Stimulated activated CD4-positive, alpha-beta T cell treated with anti-CD3 and anti-CD28 coated beads, Interleukin-4, amount 100 ng/mL, for 1 hour (primary cell): ENCODE results near the gene BCAS3.

ENCODE experiments used
- DNase-seq: peaks from one replicate; pipeline ENCODE4 v3.0.0-alpha.2; 2020

The BCAS3 gene

DNA sequence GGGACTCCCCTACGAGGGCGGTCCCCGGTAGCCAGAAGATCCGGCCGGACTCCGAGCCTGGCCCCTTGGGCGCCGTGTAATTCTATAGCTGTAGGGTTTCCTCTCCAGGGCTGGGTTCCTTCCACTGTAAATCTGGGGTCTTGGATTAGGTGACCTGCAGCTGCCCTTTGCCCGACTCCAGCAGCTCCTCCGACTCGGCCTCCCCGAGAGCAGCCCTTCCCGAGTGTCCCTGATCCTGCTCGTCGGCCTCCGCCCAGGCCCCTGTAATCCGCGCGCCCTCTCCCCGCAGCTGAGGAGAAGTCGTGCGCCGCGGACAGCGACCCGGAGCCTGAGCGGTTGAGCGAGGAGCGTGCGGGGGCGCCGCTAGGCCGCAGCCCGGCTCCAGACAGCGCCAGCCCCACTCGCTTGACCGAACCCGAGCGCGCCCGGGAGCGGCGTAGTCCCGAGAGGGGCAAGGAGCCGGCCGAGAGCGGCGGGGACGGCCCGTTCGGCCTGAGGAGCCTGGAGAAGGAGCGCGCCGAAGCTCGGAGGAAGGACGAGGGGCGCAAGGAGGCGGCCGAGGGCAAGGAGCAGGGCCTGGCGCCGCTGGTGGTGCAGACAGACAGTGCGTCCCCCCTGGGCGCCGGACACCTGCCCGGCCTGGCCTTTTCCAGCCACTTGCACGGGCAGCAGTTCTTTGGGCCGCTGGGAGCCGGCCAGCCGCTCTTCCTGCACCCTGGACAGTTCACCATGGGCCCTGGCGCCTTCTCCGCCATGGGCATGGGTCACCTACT is 727.4 kb downstream of the BCAS3 start:
- no peak for DNase-seq

DNA sequence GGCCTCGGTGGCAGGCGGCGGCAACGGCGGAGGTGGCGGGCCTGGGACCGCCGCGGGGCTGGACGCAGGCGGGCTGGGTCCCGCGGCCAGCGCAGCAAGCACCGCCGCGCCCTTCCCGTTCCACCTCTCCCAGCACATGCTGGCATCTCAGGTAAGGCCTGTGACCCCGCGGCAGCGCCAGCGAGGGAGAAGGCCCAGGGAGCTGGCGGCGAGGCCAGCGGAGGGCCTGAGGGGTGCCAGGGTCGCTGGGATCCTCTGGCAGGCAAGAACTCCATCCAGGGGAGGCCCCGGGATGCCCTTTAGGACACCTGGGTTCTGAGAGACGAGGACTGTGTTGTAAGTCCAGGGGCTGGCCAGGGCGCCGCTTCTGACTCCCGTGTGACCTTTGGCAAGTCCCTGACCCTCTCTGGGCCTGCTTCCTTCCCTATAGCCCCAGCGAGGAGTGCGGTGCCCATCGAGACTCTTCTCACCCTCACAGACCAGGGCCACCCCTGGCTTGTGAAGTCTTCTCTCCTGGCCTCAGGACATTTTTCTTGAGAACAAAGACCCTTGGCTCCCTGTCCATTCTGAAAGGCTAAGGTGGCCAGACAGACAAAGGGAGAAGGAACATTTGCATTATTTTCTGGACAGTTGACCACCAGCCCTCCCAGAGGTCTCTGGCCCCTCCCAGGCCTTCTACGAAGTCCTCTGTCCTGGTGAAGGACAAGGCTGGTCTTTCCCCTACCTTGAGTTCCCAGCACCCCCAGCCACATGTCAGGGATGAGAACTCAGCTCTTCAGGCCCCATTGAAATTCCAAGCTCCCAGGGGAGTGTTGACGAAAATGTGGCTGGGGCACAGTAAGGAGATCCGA is 728.3 kb downstream of the BCAS3 start:
- no peak for DNase-seq

DNA sequence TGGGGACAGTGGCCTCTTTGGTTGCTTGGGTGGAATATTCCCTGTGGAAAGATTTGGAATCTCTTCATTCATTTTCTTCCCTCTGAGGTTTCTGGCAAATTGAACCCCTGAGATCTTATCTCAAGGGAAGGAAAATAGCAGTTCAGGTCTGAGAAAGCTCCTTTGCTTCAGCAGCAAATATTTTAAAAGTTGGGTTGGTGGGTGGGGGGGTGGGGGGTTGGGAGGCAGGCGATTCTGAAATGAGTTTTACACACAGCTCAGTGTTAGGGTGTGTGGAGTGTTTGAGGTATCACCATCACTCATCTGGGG is 728.8 kb downstream of the BCAS3 start:
- DNase-seq = no peak

DNA sequence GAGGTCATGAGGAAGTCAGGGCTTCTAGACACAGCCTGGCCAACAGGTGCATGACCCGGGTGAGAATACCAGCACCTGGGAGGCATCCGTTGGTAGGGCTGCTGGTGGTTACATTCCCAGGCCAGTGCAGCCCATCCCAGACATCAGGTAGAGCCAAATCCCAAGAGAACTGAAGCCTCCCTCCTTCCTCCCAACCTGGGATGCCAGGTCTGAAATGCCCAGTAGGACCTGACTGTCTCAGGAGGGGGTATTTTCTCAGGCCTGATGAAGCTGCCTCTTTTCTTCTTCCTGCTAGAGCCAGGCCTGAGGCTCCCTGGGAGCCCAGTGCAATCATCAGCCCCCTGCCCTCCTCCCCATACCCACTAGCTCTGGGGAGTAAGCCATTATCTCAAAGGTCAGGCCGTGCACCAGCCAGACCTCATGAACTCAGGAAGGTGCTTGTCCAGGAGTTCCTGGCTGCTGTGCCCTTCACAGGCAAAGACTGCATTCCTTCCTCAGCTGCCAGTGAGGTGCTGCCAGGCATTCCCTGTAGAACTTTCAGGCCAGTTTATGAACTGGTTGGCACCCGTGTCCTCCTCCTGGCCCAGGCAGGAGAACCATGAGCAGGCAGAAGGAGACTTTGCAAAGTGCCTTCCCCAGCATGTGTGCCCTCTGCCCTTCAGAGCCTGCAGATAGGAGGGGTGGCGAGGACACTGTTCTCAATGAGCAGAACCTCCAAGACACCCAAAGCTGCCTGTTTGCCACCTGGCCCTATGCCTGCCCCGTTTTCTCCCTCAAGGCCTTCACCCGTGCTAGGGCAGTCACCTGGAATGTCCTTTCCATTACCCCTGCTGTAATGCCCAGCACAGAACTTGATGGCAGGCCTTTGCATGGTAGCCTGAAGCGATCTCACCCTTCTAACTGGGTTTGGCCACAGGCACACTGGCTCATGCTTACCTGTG is 729.6 kb downstream of the BCAS3 start:
- DNase-seq = no peak

DNA sequence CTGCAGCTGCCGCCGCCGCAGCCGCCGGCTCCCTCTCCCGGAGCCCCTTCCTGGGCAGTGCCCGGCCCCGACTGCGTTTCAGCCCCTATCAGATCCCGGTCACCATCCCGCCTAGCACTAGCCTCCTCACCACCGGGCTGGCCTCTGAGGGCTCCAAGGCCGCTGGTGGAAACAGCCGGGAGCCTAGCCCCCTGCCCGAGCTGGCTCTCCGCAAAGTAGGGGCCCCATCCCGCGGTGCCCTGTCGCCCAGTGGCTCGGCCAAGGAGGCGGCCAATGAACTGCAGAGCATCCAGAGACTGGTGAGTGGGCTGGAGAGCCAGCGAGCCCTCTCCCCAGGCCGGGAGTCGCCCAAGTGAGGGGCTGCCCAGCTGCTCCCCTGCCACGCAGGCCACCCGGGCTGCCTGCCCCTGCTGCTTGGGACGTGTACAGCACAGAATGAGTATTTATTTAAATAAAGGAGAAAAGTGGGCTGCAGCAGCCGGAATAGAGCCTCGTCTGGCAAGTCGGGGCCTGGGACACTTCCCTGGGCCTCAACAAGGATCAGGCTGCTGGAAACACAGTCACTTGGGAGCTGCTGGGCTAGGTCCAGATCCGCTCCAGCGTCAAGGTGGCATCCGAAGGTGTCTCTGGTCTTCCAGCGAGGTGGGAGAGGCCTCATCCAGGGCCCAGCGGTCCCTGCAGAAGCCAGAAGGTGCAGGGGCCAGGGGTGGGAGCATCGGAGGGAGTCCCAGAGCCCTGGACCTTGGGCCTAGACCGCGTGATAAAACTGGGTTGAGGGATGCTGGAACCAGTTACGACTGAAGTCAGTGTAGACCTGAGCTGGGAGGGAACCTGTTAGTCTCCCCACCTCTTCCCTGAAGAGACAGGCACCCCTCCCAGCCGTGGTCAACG is 730.7 kb downstream of the BCAS3 start:
- no peak for DNase-seq

DNA sequence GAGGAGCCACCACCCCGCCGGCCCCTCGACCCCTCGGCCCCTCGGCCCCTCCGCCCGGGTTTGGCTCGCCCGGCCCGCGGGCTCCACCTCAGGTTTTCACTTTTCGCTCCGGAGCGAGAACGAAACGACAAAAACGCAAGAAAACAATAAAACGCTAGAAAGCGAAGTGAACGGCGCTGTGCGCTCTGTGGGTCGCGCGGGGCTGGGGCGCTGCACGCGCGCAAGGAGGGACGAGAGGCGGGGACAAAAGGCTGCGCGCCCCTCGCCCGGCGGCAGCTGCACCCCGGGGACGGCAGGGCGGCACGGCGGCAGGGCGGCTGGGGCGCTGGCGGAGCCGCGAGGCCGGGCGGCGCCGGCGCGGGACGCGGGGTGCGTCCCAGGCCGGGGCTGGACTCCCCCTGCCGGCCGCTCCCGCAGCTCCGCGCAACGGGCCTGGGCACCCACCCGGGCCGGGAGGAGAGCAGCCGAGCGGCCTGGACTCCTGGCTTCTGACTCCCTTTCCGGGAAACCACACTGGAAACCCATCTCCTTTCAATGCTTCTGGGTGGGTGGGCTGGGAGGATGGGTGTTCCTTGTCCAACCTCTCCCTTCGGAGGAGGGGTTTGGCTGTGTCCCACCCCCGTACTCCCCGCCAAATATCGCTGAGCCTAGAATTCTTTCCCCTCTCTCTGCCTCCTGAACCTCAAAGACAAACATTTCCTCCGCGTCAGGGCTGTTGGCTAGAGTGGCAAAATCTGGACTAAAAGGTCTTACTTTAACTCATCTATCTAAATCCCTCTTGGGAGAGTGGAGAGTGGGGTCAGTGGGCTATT is 731.9 kb downstream of the BCAS3 start:
- peak; percentile 40 for DNase-seq

DNA sequence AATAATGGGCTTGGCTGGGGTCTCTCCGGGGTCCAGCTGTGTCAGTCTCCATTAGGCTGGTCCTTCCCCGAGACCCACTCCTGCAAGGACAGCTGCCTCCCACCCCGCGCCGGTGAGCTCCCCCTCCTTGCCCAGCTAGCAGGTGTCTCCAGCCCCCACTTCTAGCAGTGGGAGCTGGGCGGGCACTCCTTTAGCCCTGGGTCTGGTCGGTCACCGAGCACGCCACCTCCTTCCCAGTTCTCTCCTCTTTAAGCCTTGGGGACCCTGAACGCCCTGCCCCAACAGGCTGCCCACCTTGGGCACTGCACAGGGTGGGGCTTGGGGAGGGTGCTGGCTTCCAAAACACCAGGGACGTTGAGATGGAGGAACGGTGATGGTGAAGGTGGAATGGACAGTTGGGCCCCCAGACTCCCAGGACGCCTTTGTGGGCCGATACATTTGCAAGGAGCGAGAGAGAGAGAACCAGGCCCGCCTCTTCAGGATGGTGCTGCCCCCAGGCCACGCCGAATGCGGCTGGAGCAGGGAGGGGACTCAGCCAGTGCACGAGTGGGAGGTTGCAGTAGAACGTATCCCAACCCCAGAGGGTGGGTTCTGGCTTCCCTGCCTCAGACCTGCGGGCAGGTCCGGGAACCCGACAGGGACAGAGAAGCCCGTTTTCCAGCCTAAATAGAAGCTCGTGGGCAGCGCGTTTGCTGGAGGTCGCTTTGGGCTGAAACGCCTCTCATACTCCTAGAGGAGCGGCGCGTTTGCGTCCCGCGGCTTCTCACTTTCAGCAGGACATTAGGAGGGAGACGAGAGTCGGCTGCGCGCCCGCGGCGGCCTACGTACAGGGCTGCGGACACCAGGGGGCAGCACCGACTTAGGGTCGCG is 732.7 kb downstream of the BCAS3 start:
- peak; percentile 77 for DNase-seq

DNA sequence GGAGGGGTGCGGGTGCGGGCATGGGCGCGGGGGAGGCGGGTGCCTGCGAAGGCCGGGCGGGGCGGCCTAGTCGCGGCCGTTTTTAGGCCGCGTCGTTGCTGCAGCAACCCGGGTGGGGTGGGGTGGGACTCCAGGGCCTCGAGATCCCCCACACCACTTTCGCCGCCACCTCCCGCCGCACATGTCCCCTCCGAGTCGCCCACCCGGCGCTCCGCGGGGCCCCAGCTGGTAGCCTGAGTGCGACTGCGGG is 733.3 kb downstream of the BCAS3 start:
- DNase-seq = no peak

DNA sequence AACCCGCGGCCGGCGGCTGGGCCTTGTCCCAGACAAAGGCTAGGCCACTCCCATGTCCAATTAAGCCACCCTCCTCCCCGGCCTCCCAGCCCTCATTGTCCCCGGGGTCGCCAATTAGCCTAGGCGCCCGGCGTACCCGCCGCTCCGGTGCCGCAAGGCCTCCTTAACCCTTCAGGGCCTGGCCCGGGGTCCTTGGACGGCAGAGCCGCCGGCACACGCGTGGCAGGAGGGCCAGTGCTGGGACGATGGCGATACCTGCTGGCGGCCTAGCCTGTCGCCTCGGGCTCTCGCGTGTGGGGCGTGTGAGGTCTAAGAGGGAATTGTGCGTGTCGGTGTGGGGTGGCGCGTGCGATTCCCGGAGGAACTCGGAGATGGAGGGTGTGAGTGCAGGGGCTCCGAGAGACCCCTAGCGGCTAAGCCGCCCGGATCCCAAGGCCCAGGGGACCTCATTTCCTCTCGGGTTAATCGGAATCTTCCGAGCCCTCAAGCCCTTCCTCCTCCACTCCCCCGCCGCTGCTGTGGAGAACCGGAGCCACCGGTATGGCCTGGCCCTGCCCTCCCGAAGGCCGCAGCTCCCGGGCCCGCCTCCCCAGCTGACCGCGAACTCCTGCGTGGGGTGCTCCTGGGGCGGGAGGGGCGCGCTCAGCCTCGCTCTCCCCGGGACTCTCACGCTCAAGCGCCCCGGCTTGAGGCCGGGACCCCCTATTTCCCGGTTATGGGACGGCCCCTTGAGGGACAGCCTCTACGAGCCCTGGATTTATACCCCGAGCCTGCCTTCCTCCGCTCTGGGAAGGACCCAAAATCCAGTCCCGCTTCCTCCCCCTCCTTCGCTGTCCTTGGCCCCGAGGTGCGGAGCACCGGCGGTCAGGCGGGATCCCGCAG is 733.9 kb downstream of the BCAS3 start:
- DNase-seq = no peak

DNA sequence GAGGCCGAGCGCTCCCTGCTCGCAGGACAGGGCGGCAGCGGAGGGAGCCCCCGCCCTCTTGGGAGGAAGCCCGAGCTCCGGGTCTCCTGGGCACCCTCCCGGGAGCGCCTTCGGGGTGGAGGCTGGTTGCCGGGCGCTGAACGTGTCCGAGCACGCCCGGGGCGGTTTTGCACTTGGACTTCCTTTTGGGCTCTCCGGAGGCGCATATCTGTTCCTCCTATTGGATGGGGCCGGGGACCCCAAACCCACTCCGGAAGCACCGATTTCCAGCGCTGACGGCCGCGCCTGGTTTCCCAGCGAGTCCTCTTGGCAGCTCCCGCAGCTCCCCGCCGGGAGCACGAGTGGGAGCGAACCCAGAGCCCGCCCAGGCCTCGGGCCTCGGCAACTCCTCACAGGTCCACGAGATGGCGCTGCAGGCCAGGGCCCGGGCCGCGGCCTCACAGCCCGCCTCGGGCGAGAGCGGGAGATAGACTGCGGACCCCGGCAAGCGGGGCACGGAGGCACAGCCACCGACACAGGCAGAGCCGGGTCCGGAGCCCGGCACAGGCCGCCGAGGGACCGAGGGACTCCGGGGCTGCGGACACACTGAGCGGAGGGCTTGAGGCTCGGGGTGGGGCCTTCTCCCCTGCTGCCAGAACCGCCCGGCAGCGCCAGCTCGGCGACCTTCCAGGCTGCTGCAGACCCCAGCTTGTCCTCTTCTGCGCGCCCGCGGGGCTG is 734.6 kb downstream of the BCAS3 start:
- peak; percentile 79 for DNase-seq

DNA sequence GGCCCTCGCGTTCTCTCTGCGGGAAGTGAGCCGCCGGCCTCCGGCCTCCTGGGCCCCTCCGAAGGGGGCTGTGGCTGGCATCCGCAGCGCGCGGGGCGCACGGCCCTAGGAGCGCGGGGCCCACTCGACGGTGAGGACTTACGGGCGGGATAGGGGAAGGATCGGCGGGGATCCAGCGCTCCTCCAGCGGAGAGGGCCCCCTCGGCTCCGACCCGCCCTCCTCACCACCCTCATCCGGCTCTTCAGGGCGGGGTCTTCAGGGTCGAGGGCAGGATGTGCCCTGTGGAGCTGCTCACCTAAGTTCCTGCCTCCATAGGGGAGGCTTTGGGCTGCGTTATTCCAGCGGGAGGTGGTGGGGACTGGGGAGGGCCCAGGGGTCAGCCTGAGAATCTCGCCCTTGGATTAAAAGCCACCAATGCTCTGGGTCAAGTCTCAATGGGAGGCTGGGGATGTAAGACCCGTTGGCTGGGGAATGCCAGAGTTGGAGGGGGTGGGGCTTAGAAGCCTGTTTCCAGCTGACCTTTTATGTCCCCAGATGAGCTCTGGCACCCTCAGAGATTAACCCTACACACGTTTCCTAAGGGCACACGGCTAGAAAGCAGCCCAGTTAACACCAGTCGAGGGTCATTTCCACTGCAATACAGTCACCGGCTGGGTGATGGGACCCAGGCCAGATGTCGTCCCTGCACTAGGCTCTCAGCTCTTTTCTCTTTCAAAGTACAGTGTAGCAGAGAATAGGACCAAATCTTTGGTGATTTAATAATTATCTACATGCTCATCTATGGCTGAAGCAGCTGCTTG is 735.4 kb downstream of the BCAS3 start:
- no peak for DNase-seq

DNA sequence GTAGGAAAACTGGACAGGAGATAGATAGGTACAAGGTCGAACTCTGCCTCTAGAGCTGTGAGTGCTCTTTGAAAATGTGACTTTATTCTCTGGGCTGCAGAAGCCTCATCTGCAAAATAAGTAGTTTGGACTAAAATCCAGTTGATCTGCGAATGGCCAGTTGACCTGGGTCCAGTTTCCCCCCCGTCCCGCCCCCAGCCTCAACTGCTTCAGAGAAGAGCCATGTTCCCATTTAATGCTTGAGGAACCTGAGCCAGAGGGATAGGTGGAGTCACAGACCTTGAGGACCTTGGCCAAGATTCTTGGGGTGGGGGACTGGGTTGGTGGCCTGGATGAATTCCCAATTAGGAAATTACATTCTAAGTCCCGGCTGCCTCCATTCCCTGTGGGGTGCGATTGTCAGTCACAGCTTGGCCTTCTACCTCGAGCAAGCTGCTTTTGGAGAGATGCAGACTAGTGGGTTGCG is 736.0 kb downstream of the BCAS3 start:
- DNase-seq = no peak

DNA sequence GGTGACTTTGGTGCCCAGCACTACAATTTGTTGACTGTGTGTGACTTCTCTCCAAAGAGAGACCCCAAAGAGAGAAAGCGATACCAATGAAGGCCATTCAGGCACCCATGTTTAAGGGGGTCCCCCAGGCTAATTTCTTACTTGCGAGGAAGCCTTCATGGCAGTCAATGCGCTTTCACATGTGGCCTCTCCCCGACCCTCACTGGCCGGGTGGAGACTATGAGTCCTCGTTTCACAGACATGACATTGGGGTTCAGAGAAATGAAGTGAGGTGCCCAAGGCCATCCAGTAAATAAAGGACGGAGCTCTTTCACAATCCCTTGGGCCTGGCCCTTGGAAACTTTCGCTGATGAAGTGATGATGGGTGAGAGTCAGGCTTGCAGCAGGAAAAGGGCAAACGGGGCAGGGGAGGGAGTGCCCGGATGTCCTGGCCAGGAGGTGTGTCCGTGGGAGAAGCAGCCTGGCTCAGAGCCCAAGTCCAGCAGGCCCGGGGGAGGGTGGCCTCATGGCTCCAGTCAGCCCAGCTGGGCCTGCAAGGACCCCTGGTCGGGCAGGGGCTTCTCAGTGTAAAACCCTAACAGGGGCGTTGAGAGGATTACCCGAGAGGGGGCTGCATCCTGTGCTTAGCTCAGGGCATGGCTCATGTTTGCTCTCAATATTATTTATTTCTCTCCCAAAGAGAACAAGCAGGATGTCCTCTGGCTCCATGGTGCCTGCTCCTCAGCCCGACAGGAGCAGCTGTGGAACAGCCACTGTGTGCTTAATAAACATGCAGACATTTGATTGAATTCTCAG is 736.7 kb downstream of the BCAS3 start:
- DNase-seq = no peak

DNA sequence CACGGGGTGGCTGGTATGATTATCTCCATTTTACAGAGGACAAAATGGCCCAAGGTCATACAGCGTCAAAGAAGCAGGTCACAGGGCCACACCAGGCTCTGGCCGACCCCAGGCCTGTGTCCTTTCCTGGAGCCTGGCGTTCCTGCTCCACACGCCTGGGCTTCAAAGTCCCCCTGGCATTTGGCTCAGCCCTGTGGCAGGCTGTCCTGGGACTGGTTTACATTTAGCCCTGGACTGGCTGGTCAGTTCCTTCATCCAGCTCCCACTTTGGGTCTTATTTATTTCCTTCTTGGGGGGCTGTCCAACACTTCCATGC is 737.2 kb downstream of the BCAS3 start:
- DNase-seq = no peak

DNA sequence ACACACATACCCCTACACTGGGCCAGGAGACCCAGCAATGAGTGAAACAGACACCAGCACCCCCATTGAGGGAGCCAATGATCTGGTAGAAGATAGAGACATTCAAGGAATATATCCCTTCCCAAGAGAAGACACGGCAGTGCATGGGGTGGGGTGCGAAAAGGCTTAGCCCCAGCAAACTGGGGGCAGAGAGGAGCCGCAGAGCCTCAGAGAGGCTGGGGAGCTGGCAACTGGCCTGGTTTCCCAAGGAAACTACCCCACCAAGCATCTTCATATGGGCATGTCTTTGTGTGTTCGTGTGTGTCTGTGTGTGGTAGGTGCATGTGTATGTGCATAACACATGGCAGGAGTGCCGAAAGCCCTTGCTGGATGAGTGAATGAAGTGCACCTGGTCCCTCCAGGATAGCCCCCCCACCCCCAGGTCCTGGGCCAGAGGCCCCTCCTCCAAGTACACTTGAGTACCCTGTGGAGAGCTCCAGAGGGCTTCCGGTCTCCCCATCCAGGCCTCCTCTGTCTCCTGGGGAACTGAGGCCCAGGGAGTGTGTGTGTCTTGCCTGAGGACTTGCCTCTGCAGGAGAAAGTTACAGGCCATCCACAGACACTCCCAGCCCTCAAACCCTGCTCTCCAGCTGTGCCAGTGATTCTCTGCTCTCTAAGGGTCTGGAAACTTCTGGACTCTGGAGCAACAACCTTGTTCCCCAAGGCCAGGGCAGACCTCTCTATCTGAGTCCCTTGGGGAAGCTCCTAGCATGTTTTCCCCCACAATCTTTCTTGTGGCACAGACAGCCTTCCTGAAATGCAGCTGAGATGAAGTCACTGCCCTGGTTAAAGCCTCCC is 737.9 kb downstream of the BCAS3 start:
- no peak for DNase-seq

DNA sequence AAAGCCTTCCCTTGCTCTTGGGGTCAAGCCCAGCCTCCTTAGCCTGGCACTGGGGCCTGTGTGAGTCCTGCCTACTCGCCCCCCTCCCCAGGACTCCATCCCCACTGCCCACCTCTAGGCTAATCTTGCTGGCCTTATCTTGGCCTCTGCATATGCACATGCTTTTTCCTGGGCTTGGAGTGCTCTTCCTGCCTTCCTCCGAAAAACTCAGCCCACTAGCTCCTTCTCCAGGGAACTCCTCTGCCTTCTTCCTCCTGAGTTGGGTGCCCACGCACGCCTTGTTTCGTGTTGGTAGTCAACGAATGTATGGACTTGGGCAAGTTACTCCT is 738.5 kb downstream of the BCAS3 start:
- no peak for DNase-seq
